22Rv1 (cell line): ENCODE results near the gene PID1.

ENCODE experiments used
- H3K27ac ChIP-seq: fragments of 450-650 bp; 2 replicates; pipeline ENCODE4 v1.5.1; 2017
- CTCF ChIP-seq: fragments of 450-650 bp; IDR thresholded peaks from 2 replicates; pipeline ENCODE4 v1.5.1; 2017; ENCODE audit warnings: mild to moderate bottlenecking
- ZFX ChIP-seq: fragments of 450-650 bp; IDR thresholded peaks from 2 replicates; pipeline ENCODE4 v1.6.1; 2017; ENCODE audit warnings: antibody characterized with exemption, borderline replicate concordance

PID1 gene

GRCh38 chr2:229173825-229174359 lies 97.2 kb downstream of the PID1 start:
- H3K27ac ChIP-seq: no peak overlapping the region
- TF ChIP-seq ZFX (no peak), CTCF (no peak)

- no peak overlapping the region for H3K27ac ChIP-seq
- TF ChIP-seq CTCF (no peak), ZFX (no peak)
These were observed 100.2 kb downstream of the PID1 start for GRCh38 chr2:229170916-229171315.

GRCh38 chr2:229170171-229170570 lies 100.9 kb downstream of the PID1 start:
- no peak overlapping the region for H3K27ac ChIP-seq
- TF ChIP-seq CTCF: no peak

- no peak for TF ChIP-seq CTCF
- no peak for TF ChIP-seq ZFX
- no peak overlapping the region for H3K27ac ChIP-seq
These were observed 101.3 kb downstream of the PID1 start for GRCh38 chr2:229169751-229170150.

- no peak overlapping the region for H3K27ac ChIP-seq
- no peak for TF ChIP-seq CTCF
- TF ChIP-seq ZFX: no peak
These were observed 106.4 kb downstream of the PID1 start for GRCh38 chr2:229164545-229165249.

GRCh38 chr2:229163893-229164292 lies 107.2 kb downstream of the PID1 start:
- TF ChIP-seq ZFX: no peak
- no peak for TF ChIP-seq CTCF
- no peak overlapping the region for H3K27ac ChIP-seq

GRCh38 chr2:229162015-229162414 lies 109.1 kb downstream of the PID1 start:
- TF ChIP-seq ZFX: no peak
- TF ChIP-seq CTCF: no peak

More at GRCh38 chr2:229162015-229162414, 109.1 kb downstream of the PID1 start:
- H3K27ac ChIP-seq: no peak overlapping the region
